HepG2 (cell line): Measurements from ENCODE around the gene ANKRD12.

Experiments used
- CHD2 ChIP-seq: IDR thresholded peaks from 2 replicates; pipeline ENCODE4 v1.6.1; 2011; ENCODE audit warnings: low read depth, low read length, improper control_type of control experiment
- ZNF318 ChIP-seq: sonication (generic); formaldehyde crosslinking; IDR thresholded peaks from 2 replicates; pipeline ENCODE4 v1.4.0; 2020; ENCODE audit warnings: mild to moderate bottlenecking, missing genetic modification reagents

- no peak for TF ChIP-seq ZNF318
- TF ChIP-seq CHD2: no peak
Measured at GRCh38 chr18:9087144-9087543, 49.4 kb upstream of the ANKRD12 start.
